HUES64 (cell line): ENCODE data around the gene A3GALT2.

ENCODE experiments used
- H3K27ac ChIP-seq: 2 replicates; pipeline ENCODE4 v1.7.0; 2013; ENCODE audit warnings: low read depth, low read length, inconsistent platforms
- H3K27me3 ChIP-seq: 2 replicates; pipeline ENCODE4 v1.6.1; 2013; ENCODE audit warnings: mild to moderate bottlenecking, low read length; ENCODE audit not compliant: insufficient read depth
- H3K36me3 ChIP-seq: 2 replicates; pipeline ENCODE4 v1.6.1; 2013; ENCODE audit warnings: mild to moderate bottlenecking, low read length; ENCODE audit not compliant: insufficient read depth
- H3K4me1 ChIP-seq: 2 replicates; pipeline ENCODE4 v1.6.1; 2013; ENCODE audit warnings: mild to moderate bottlenecking, low read length, moderate library complexity; ENCODE audit not compliant: insufficient read depth
- H3K4me3 ChIP-seq: 2 replicates; pipeline ENCODE4 v1.5.1; 2013; ENCODE audit warnings: mild to moderate bottlenecking, low read length, moderate library complexity
- H3K9ac ChIP-seq: 2 replicates; pipeline ENCODE4 v1.6.1; 2013; ENCODE audit warnings: mild to moderate bottlenecking, low read depth, low read length
- H3K9me3 ChIP-seq: 2 replicates; pipeline ENCODE4 v1.6.1; 2013; ENCODE audit warnings: low read depth, low read length; ENCODE audit not compliant: insufficient read depth
- WGBS: fragments of 150-250, 120-280 bp; methylation state at CpG from one replicate; pipeline ENCODE4 v1.1.7; 2013; ENCODE audit warnings: missing lambda C conversion rate; 5-methylcytosine and 5-hydroxymethylcytosine counted together

The A3GALT2 gene

DNA sequence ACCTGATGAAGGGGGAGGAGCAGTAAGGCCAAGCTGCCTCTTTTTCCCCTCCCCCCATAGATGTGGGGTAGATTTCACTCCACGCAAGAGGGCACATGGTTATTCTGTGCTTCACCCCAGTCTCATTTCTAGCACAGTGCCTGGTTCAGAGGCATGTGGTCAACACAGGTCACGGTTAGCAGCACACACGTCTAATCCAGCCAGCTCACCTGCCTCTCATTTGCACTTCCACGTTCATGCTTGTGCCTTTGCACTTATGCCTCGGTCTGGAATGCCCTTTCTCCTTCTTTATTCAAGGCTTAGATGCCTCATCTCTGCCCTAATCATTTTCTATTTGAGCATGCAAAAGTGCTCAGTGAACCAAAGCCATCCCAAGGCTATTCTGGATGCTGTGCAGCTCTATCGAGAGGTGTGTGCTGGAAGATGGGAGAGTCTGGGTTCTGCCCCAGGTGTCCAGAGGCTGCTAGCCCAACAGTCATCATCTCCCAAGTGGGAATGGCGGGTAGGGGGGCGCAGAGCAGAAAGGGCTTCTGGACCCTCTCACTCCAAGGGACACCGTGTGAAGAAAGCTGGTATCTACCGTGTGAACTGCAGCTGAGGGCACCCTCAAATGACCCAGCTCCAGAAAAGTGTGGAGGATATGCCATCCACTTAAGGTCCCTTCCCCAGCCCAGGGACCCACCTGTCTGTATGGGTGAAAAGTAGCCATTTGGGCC, 2.1 kb upstream of the A3GALT2 start:
- no peaks in the 10 kb centered on the region for H3K9me3 ChIP-seq
- 94% methylated on average over 10 of the region's 10 CpGs for WGBS
- peaks cover 49% of the 10 kb centered on the region for H3K36me3 ChIP-seq
- no peak overlapping the region for H3K4me3 ChIP-seq
- H3K9ac ChIP-seq = no peak overlapping the region
- H3K27me3 ChIP-seq = no peaks in the 10 kb centered on the region
- no peaks in the 10 kb centered on the region for H3K4me1 ChIP-seq
- H3K27ac ChIP-seq = no peak overlapping the region

DNA sequence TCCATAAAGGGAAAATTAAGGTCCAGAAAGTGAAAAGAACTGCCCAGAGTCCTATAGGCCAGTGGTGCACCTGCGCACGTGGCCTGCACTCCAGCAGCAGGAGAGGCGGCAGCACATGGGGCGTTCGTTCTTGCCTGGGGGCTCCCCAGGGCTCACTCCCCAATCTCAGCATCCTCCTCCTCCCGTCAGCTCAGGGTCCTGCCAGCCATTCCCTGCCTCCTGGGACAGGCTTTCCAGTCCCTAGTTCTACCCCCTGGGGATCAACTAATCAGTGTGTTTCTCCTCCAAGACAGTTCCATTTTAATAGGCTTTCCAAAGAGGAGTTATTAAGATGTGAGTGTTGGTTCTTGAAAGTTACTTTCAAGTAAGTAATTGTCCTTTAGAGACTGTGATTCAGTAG, 1.2 kb upstream of the A3GALT2 start:
- H3K36me3 ChIP-seq = peaks cover 41% of the 10 kb centered on the region
- no peaks in the 10 kb centered on the region for H3K9me3 ChIP-seq
- no peak overlapping the region for H3K4me3 ChIP-seq
- no peak overlapping the region for H3K27ac ChIP-seq
- no peak overlapping the region for H3K9ac ChIP-seq
- H3K4me1 ChIP-seq = no peaks in the 10 kb centered on the region
- 90% methylated on average over 6 of the region's 6 CpGs for WGBS
- H3K27me3 ChIP-seq = no peaks in the 10 kb centered on the region

DNA sequence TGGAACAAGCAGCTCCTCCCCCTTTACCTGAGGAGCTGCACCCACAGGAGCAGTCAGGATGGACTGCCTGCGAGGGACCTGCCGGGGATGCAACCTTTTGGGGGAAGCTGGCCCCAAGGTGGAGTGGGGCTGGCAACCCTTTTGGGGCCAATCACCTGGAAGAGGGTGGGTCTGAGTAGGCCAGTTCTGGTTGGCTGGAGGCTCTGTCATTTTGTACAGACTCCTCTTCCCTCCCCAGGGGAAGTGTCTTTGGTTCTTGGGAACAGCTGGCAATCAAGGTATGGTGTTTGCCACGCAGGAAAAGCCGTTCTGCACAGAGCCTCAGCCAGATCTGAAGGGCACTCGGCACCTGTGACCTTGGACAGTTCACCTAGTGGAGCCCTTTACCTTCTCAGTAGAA, 280 bp upstream of the A3GALT2 start:
- no peaks in the 10 kb centered on the region for H3K27me3 ChIP-seq
- WGBS = 93% methylated on average over 5 of the region's 5 CpGs
- peaks cover 32% of the 10 kb centered on the region for H3K36me3 ChIP-seq
- H3K4me1 ChIP-seq = no peaks in the 10 kb centered on the region
- H3K27ac ChIP-seq = no peak overlapping the region
- no peak overlapping the region for H3K4me3 ChIP-seq
- no peak overlapping the region for H3K9ac ChIP-seq
- no peaks in the 10 kb centered on the region for H3K9me3 ChIP-seq

DNA sequence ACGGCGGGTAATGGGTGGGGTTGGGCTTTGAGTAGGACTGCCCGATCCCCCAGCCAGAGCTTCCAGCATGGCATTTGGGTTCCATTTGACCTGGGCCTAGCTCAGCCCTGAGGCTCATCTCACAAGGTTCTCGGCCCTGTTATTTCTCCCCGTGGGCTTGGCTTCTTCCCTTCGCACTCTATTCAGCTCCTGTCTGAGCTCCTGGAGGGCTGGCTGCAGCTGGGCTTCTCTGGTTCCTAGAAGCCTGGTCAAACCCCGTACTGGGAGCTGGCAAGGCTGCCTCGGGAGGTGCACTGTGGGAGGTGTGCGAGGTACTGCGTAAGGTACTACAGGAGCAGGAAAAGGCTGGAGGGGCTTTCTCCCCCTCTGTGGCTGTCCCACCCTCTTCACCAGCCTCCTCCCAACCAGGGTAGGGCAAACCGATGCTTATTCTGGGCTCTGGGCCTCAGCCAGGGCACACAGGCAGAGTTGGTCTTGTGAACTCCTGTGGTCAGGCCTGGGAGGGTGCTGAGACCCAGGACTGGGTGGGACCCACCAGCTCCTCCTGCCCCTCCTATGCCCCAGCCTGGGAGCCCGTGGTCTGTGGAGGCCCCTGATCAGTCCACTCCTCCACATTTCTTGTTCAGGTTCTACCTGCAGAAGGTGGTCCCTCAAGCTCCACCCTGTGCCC, 814 bp downstream of the A3GALT2 start:
- Histone ChIP-seq H3K27ac (no peak overlapping the region), H3K9me3 (no peaks in the 10 kb centered on the region), H3K36me3 (peaks cover 21% of the 10 kb centered on the region), H3K27me3 (no peaks in the 10 kb centered on the region), H3K4me3 (no peak overlapping the region), H3K4me1 (no peaks in the 10 kb centered on the region), H3K9ac (no peak overlapping the region)
- WGBS = 92% methylated on average over 12 of the region's 12 CpGs

DNA sequence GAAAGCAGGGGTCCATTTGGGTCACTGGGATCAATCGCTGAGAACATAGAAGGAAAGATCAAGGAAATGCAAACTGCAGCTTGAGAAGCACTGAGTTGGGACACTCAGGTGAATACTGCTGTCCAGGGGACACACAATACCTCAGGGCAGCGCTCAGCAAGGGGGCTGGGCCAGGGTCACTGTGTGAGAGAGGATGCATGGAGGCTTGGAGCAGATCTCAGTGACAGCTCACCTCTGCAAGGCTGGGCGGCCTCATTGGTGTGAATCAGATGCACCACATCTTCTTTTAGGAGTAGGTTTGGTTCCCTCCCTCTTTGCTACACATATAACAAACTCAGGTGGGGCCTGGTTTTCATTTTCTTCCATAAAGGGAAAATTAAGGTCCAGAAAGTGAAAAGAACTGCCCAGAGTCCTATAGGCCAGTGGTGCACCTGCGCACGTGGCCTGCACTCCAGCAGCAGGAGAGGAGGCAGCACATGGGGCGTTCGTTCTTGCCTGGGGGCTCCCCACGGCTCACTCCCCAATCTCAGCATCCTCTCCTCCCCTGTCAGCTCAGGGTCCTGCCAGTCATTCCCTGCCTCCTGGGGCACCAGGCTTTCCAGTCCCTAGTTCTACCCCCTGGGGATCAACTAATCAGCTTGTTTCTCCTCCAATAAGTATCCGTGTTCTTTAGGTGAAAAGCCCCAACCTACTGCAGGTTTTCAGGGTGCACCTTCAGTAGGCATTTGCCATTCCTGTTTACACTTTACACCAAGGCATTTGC, 1.5 kb downstream of the A3GALT2 start:
- Histone ChIP-seq H3K9ac (no peak overlapping the region), H3K9me3 (no peaks in the 10 kb centered on the region), H3K27ac (no peak overlapping the region), H3K27me3 (no peaks in the 10 kb centered on the region), H3K4me1 (no peaks in the 10 kb centered on the region), H3K4me3 (no peak overlapping the region), H3K36me3 (peaks cover 14% of the 10 kb centered on the region; the same call in 1 of the 2 replicates)
- WGBS = 90% methylated on average over 9 of the region's 9 CpGs

DNA sequence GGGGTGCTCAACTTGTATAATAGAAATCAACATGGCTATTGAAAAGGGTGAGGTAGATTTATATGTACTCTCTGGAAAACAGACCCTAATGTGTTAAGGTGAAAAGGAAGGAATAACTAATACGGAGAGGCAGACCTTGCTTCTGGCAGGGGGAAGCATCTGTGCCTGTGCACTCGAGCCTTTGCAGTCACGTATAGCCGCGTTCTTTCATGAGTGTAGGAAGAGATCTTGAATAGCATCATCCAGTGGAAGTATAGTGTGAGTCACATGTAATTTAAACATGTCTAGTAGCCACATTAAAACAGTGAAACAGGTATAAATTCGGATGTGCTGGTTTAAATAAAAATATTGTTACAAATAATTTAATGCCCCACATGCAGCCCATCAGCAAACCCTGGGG, 3.0 kb downstream of the A3GALT2 start:
- WGBS = 69% methylated on average over 5 of the region's 6 CpGs
- H3K36me3 ChIP-seq = peaks cover 2% of the 10 kb centered on the region; the same call in 1 of the 2 replicates
- no peak overlapping the region for H3K27ac ChIP-seq
- no peaks in the 10 kb centered on the region for H3K27me3 ChIP-seq
- H3K9ac ChIP-seq = no peak overlapping the region
- no peaks in the 10 kb centered on the region for H3K9me3 ChIP-seq
- no peaks in the 10 kb centered on the region for H3K4me1 ChIP-seq
- H3K4me3 ChIP-seq = no peak overlapping the region

DNA sequence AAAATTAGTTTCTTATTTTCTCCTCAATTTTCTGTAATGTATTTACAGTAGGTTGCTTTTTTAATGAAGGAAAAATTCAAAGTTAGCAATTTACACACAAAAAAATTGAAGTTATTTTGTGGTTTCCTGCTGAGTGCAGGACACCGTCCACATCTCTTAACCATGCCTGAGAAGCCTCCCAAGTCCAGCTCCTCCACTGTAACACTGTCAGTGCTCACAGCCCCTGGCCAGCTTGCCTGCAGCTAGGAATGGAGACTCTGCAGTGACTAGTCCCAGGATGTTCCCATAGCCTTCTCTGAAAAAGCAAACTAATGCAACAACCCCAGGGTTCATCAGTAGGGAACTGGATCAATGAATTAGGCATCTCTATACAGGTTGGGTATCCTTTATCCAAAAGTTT, 3.5 kb downstream of the A3GALT2 start:
- no peaks in the 10 kb centered on the region for H3K4me1 ChIP-seq
- 87% methylated on average over 1 of the region's 1 CpG for WGBS

DNA sequence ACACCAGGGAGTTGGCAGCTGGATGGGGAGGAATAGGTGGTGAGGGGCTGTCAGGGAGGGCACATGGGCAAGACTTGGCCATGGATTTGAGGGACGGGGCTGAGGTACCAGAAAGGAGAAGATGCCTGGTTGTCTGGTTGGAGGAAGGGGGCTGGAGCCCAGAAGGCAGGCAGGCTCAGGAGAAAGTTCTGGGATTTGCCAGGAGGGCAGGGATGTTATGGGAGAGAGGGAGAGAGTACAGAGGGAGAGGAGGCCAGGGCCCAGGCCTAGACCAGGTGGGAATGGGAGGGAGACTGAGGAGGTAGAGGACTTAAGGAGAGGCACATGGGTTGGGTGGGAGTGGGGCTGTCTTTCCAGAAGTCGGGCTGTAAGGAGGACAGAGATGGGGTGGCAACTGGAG, 4.3 kb downstream of the A3GALT2 start:
- H3K4me3 ChIP-seq = no peak overlapping the region
- no peaks in the 10 kb centered on the region for H3K9me3 ChIP-seq
- H3K4me1 ChIP-seq = no peaks in the 10 kb centered on the region
- H3K27me3 ChIP-seq = no peaks in the 10 kb centered on the region
- 86% methylated on average over 2 of the region's 2 CpGs for WGBS
- H3K27ac ChIP-seq = no peak overlapping the region
- H3K36me3 ChIP-seq = no peaks in the 10 kb centered on the region
- H3K9ac ChIP-seq = no peak overlapping the region

More for the DNA sequence above, 3.5 kb downstream of the A3GALT2 start:
- no peak overlapping the region for H3K4me3 ChIP-seq
- H3K9me3 ChIP-seq = no peaks in the 10 kb centered on the region
- H3K36me3 ChIP-seq = no peaks in the 10 kb centered on the region
- no peaks in the 10 kb centered on the region for H3K27me3 ChIP-seq
- no peak overlapping the region for H3K27ac ChIP-seq
- no peak overlapping the region for H3K9ac ChIP-seq

DNA sequence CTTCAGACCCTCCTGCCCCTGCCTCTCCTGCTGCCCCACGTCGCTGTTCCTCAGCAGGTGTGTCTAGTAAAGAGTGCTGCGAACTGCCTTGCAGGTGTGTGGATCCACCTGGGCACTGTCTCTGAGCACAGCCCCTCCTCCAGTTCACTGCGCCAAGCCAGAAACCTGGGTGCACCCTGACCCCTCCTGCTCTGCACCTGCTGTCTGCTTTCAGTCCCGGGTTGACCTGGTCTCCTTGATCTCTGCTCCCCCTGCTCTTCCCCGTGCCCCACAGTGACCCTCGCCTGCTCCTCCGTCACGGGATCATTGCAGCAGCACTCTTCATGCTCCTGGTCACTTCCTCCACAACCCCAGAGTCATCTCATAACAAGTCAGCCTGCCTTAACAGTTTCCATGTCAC, 6.5 kb downstream of the A3GALT2 start:
- Histone ChIP-seq H3K36me3 (no peaks in the 10 kb centered on the region), H3K27ac (no peak overlapping the region), H3K27me3 (no peaks in the 10 kb centered on the region), H3K4me1 (no peaks in the 10 kb centered on the region), H3K4me3 (no peak overlapping the region), H3K9ac (no peak overlapping the region), H3K9me3 (no peaks in the 10 kb centered on the region)
- WGBS = 91% methylated on average over 9 of the region's 9 CpGs

DNA sequence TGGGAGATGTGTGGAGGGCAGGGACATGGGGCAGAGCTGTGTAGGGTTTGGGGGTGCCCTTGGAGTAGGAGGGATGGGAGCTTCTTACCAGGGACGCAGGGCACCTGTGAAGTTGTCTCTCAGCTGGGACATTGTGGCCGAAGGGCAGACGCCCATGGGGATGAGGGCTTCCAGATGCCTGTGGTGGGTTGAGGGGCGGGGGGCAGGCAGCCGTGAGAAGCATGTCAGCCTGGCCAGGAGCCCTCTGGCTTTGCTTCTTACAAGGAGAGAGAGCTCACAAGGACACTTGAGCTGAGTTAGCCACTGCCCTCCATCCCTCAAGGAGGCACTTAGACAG, 8.5 kb downstream of the A3GALT2 start:
- Histone ChIP-seq H3K27me3 (no peaks in the 10 kb centered on the region), H3K36me3 (no peaks in the 10 kb centered on the region), H3K27ac (no peak overlapping the region), H3K9ac (no peak overlapping the region), H3K9me3 (no peaks in the 10 kb centered on the region), H3K4me1 (no peaks in the 10 kb centered on the region), H3K4me3 (no peak overlapping the region)
- WGBS = 73% methylated on average over 5 of the region's 5 CpGs

DNA sequence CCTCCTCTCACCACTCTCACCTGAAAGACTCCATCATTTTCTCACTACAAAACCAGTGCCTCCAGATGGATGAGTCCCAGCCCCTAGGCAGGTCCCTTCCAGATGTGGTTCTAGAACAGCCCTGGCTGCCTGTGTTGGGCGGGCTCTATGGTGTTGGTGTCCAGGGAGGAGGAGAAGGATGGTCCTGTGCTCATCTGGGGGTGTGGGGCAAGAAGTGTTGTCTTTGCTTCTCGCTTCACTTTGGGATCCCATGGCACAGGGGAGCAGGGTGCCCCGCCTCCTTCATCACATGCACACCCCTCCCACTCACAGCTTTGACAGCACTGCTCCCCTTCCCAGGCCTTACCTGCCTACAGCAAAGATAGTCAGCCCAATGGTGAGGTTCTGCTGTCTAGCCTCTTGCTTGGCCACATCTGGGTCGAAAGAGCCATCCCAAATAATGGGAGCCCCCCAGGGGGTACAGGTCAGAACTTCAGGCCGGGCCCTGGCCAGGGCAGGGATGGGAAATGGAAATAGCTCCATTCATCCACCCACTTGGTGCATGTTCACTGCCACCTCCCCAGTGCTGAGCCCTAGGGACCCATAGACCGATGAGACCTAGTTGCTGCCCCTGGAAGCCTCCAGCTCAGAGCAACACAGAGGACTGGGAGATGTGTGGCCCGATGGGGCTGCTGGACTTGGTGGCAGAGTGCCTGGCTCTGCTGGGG, 9.0 kb downstream of the A3GALT2 start:
- H3K4me1 ChIP-seq = no peaks in the 10 kb centered on the region
- no peak overlapping the region for H3K27ac ChIP-seq
- H3K9ac ChIP-seq = no peak overlapping the region
- H3K9me3 ChIP-seq = no peaks in the 10 kb centered on the region
- WGBS = 86% methylated on average over 7 of the region's 7 CpGs
- H3K4me3 ChIP-seq = no peak overlapping the region
- peaks cover 4% of the 10 kb centered on the region for H3K27me3 ChIP-seq
- H3K36me3 ChIP-seq = no peaks in the 10 kb centered on the region
